B cell (primary cell): ENCODE measurements around the gene SLC24A3. TPM values are rescaled to one million over a fixed set of nuclear protein-coding genes. Genes with fewer than 3 reads are reported as not detected.

Source experiments
- ATAC-seq: fragments of 200-7000 bp; cut with Tn5 transposase; one replicate; pipeline ENCODE4 v1.10.0; 2021; ENCODE audit warnings: low read depth, mild to moderate bottlenecking, moderate number of reproducible peaks, moderate library complexity
- CTCF ChIA-PET: fragments of 350-600 bp; sonication (Branson Sonifier 250); formaldehyde crosslinking; loops from one replicate; lab custom pipeline; 2021; ENCODE audit warnings: antibody characterized with exemption, inconsistent platforms; lab: Charles Lee
- POLR2A ChIA-PET: fragments of 350-600 bp; sonication (Branson Sonifier 250); formaldehyde crosslinking; loops from one replicate; lab custom pipeline; 2021; ENCODE audit warnings: antibody characterized with exemption; lab: Charles Lee
- DNase-seq: peaks from one replicate; pipeline ENCODE4 v3.0.0; 2013
- H2AFZ ChIP-seq: 2 replicates; pipeline ENCODE4 v1.6.1; 2012; ENCODE audit warnings: mild to moderate bottlenecking, low read depth, low read length; ENCODE audit not compliant: insufficient read depth, poor library complexity, severe bottlenecking
- H3K27ac ChIP-seq, 2 donors: 1 replicate in 1 of 2; 2 replicates in 1 of 2; pipeline ENCODE4 v1.5.1; 2012 to 2013; ENCODE audit warnings: low read length in 2 of 2, mild to moderate bottlenecking in 2 of 2, moderate library complexity in 1 of 2
- H3K27me3 ChIP-seq, 4 experiments: fragments of 200-600 bp in 1 of 4; sonication (generic) in 1 of 4; replicated peaks in 1 of 4; 1 replicate in 2 of 4; 2 replicates in 2 of 4; pipeline versions ENCODE4 v1.6.1 to v1.7.0; 2013 to 2016; ENCODE audit warnings: low read length in 3 of 4, mild to moderate bottlenecking in 2 of 4, mixed read lengths in 1 of 4, moderate library complexity in 1 of 4; ENCODE audit not compliant: insufficient read depth in 4 of 4, control insufficient read depth in 3 of 4; ENCODE audit errors: control extremely low read depth in 1 of 4
- H3K36me3 ChIP-seq, 2 experiments: replicated peaks in 1 of 2; 1 replicate in 1 of 2; 2 replicates in 1 of 2; pipeline versions ENCODE4 v1.6.1 to v1.7.1; 2013; ENCODE audit warnings: low read length in 1 of 2; ENCODE audit not compliant: insufficient read depth in 2 of 2, control insufficient read depth in 1 of 2; ENCODE audit errors: control extremely low read depth in 1 of 2, extremely low read depth in 1 of 2
- H3K4me1 ChIP-seq, 2 donors: fragments of 200-600 bp in 1 of 2; sonication (generic) in 1 of 2; 1 replicate in 1 of 2; 2 replicates in 1 of 2; pipeline versions ENCODE4 v1.5.1 to v1.6.1; 2013 to 2017; ENCODE audit warnings: low read length in 2 of 2; ENCODE audit not compliant: control insufficient read depth in 2 of 2, insufficient read depth in 2 of 2
- H3K4me2 ChIP-seq: replicated peaks from 2 replicates; pipeline ENCODE3; 2012; ENCODE audit warnings: mild to moderate bottlenecking, low read depth, low read length; ENCODE audit not compliant: poor library complexity, severe bottlenecking
- H3K4me3 ChIP-seq, 5 experiments: fragments of 200-600 bp in 1 of 5; sonication (generic) in 1 of 5; 1 replicate in 3 of 5; 2 replicates in 2 of 5; pipeline versions ENCODE4 v1.5.1 to v1.7.0; 2011 to 2016; ENCODE audit warnings: low read length in 4 of 5, mild to moderate bottlenecking in 4 of 5, low read depth in 2 of 5, control low read depth in 1 of 5, moderate library complexity in 1 of 5; ENCODE audit not compliant: insufficient read depth in 1 of 5; ENCODE audit errors: control extremely low read depth in 1 of 5, extremely low read depth in 1 of 5
- H3K79me2 ChIP-seq: fragments of 200-600 bp; sonication (generic); one replicate; pipeline ENCODE4 v1.6.0; 2016; ENCODE audit warnings: low read length; ENCODE audit not compliant: control insufficient read depth, insufficient read depth
- H3K9ac ChIP-seq: fragments of 200-600 bp; sonication (generic); 2 replicates; pipeline ENCODE4 v1.6.1; 2017; ENCODE audit warnings: mild to moderate bottlenecking, low read length, moderate library complexity
- H3K9me3 ChIP-seq, 3 donors: one replicate each; pipeline versions ENCODE4 v1.6.1 to v1.7.1; 2013; ENCODE audit warnings: low read length in 2 of 3; ENCODE audit not compliant: control insufficient read depth in 2 of 3, insufficient read depth in 1 of 3; ENCODE audit errors: control extremely low read depth in 1 of 3
- H4K20me1 ChIP-seq: 2 replicates; pipeline ENCODE4 v1.6.0; 2012; ENCODE audit warnings: mild to moderate bottlenecking, low read length; ENCODE audit not compliant: insufficient read depth, control insufficient read depth, poor library complexity, severe bottlenecking
- H3K27ac Mint-ChIP-seq: one replicate; pipeline ENCODE4 v1.8.0; 2021; ENCODE audit warnings: mixed read lengths
- H3K27me3 Mint-ChIP-seq: one replicate; pipeline ENCODE4 v1.8.0; 2021; ENCODE audit warnings: mixed read lengths
- H3K4me1 Mint-ChIP-seq: one replicate; pipeline ENCODE4 v1.8.0; 2021; ENCODE audit warnings: mixed read lengths
- H3K4me3 Mint-ChIP-seq: one replicate; pipeline ENCODE4 v1.8.0; 2021; ENCODE audit warnings: mixed read lengths
- H3K9me3 Mint-ChIP-seq: one replicate; pipeline ENCODE4 v1.8.0; 2022; ENCODE audit warnings: mixed read lengths; ENCODE audit not compliant: insufficient read depth
- EZH2 ChIP-seq: IDR thresholded peaks from 2 replicates; pipeline ENCODE4 v1.6.1; 2012; ENCODE audit warnings: borderline replicate concordance, low read depth, mild to moderate bottlenecking, moderate library complexity, low read length; ENCODE audit not compliant: insufficient read depth, poor library complexity, severe bottlenecking
- WGBS: methylation state at CpG from one replicate; pipeline ENCODE4 v1.1.5; 2013; ENCODE audit warnings: missing lambda C conversion rate; ENCODE audit not compliant: insufficient coverage; 5-methylcytosine and 5-hydroxymethylcytosine counted together
- intact Hi-C: fragments of 100-400 bp; cut with micrococcal nuclease; formaldehyde crosslinking; loops from one replicate; pipeline ENCODE4 v1.10.0; 2022
- polyA plus RNA-seq: library from polyadenylated mRNA; depleted of rRNA; stranded (reverse); fragments of >200 nt; gene quantifications from 2 replicates; pipeline ENCODE4 v1.2.3, GENCODE V29; 2012
- total RNA-seq, 2 donors: library from RNA; stranded (reverse); fragments of 120-200 nt in 1 of 2; gene quantifications; 1 replicate in 1 of 2; 2 replicates in 1 of 2; pipeline versions ENCODE4 v1.2.3 to v1.2.4, GENCODE V29; 2013 to 2022
- TF ChIP-seq, protein P1 (sequence below): fragments of 200-600 bp; IDR thresholded peaks from one replicate; pipeline ENCODE4 v1.8.0; 2022; ENCODE audit warnings: antibody characterized with exemption, mild to moderate bottlenecking

Gene SLC24A3
- total and polyA plus RNA-seq, 2 donors (not counting 1 experiment from before 2014, with no cell fraction given), result not detected

DNA sequence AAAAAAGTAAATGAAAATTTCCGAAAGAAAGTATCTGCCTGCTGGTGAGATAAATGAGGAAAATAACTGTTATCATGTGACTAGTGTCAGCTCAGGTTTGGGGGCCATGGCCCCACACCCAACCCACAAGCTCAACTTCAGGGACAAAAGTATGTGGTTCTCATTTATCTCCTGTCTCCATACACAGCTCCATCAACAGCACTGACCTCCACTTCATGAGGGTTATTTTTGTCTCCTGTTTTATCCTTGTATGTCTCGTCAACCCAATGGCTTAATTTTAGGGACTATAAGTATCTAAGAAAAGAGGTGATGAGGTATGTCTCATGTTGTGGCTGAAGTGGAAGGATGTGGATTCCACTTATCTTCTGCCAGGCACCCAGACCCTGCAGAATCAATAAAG, 274.0 kb downstream of the SLC24A3 start:
- H3K4me3 ChIP-seq, result no peak overlapping the region
- Mint-ChIP-seq H3K4me3 (no peak overlapping the region), H3K27me3 (no peaks in the 10 kb centered on the region), H3K27ac (no peak overlapping the region), H3K9me3 (no peaks in the 10 kb centered on the region), H3K4me1 (no peaks in the 10 kb centered on the region)
- no peak overlapping the region for H3K9ac ChIP-seq
- no peaks in the 10 kb centered on the region for H3K4me1 ChIP-seq
- no peak for TF ChIP-seq EZH2
- TF ChIP-seq, protein P1, sequence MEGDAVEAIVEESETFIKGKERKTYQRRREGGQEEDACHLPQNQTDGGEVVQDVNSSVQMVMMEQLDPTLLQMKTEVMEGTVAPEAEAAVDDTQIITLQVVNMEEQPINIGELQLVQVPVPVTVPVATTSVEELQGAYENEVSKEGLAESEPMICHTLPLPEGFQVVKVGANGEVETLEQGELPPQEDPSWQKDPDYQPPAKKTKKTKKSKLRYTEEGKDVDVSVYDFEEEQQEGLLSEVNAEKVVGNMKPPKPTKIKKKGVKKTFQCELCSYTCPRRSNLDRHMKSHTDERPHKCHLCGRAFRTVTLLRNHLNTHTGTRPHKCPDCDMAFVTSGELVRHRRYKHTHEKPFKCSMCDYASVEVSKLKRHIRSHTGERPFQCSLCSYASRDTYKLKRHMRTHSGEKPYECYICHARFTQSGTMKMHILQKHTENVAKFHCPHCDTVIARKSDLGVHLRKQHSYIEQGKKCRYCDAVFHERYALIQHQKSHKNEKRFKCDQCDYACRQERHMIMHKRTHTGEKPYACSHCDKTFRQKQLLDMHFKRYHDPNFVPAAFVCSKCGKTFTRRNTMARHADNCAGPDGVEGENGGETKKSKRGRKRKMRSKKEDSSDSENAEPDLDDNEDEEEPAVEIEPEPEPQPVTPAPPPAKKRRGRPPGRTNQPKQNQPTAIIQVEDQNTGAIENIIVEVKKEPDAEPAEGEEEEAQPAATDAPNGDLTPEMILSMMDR, result no peak
- DNase-seq (no peak), ATAC-seq (no peak)
- no peak overlapping the region for H3K27ac ChIP-seq
- intact Hi-C loops, result no loop called here
- H3K9me3 ChIP-seq, result peaks cover 0 to 2% (median 0%) of the 10 kb centered on the region in 3 donors
- POLR2A ChIA-PET, result no interaction called here
- no peaks in the 10 kb centered on the region for H3K27me3 ChIP-seq
- WGBS, result no CpG with 5 or more reads among the region's 2 CpGs
- no peaks in the 10 kb centered on the region for H3K36me3 ChIP-seq
- no peaks in the 10 kb centered on the region for H3K79me2 ChIP-seq
- H4K20me1 ChIP-seq, result no peaks in the 10 kb centered on the region
- H2AFZ ChIP-seq, result no peak overlapping the region
- CTCF ChIA-PET, result no interaction called here
- no peak overlapping the region for H3K4me2 ChIP-seq

DNA sequence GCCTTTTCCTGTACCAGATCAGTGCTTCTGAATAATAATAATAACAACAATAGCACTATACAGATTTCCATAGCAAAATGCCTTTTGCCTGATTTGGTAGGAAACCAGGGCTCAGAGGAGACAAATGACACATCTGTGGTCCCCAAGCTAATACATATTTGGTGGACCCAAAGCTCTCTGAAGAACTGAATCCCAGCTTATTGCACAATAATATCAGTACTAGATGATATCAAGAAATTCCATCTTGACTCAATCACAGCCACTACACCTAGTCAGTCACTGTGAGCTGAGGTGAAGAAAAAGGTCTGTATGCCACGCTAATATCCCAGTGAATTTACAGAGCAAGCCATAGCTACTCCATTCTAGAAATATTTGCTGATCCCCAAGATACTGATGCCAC, 275.0 kb downstream of the SLC24A3 start:
- Histone ChIP-seq H3K36me3 (no peaks in the 10 kb centered on the region), H2AFZ (no peak overlapping the region), H3K9me3 (peaks cover 0 to 3% (median 0%) of the 10 kb centered on the region in 3 donors), H3K4me1 (no peaks in the 10 kb centered on the region), H3K79me2 (no peaks in the 10 kb centered on the region), H3K4me3 (no peak overlapping the region), H3K27ac (no peak overlapping the region), H3K4me2 (no peak overlapping the region), H3K27me3 (no peaks in the 10 kb centered on the region), H4K20me1 (no peaks in the 10 kb centered on the region), H3K9ac (no peak overlapping the region)
- Mint-ChIP-seq H3K27ac (no peak overlapping the region), H3K27me3 (no peaks in the 10 kb centered on the region), H3K9me3 (no peaks in the 10 kb centered on the region), H3K4me1 (no peaks in the 10 kb centered on the region), H3K4me3 (no peak overlapping the region)
- no peak for ATAC-seq
- ChIA-PET CTCF (no interaction called here), POLR2A (no interaction called here)
- intact Hi-C loops, result no loop called here
- TF ChIP-seq, protein P1, result no peak
- no peak for TF ChIP-seq EZH2
- 83% methylated on average over 1 of the region's 1 CpG for WGBS
- DNase-seq, result no peak
